Caco-2 (cell line): Measurements from ENCODE around the gene MTFP1. TPM values are rescaled to one million over a fixed set of nuclear protein-coding genes. Genes with fewer than 3 reads are reported as not detected.
A peak's percentile ranks its signal among the peaks of the same experiment; 100 is the strongest.

ENCODE experiments used
- BruUV-seq: library from RNA; stranded (reverse); fragments of 400-500 nt; replicated peaks from 2 replicates; lab custom pipeline; 2021; lab: Mats Ljungman, UMichigan
- CTCF ChIA-PET: fragments of 300-600 bp; sonication (Branson Sonifier 250); formaldehyde crosslinking; loops from one replicate; lab custom pipeline; 2022; ENCODE audit warnings: antibody characterized with exemption; lab: Charles Lee
- POLR2A ChIA-PET: fragments of 300-600 bp; sonication (Branson Sonifier 250); formaldehyde crosslinking; loops from one replicate; lab custom pipeline; 2022; ENCODE audit warnings: antibody characterized with exemption; lab: Charles Lee
- DNase-seq, 2 experiments: peaks; one replicate each; pipeline versions ENCODE4 v3.0.0 to v3.0.0-alpha.2; 2020 to 2022
- H3K27me3 ChIP-seq: replicated peaks from 2 replicates; pipeline ENCODE4 v1.6.0; 2011; ENCODE audit warnings: low read length; ENCODE audit not compliant: control insufficient read depth, insufficient read depth
- H3K36me3 ChIP-seq: 2 replicates; pipeline ENCODE4 v1.5.1; 2011; ENCODE audit warnings: low read length; ENCODE audit not compliant: control insufficient read depth, insufficient read depth
- H3K4me1 ChIP-seq: fragments of 250-450 bp; sonication (Bioruptor Pico); 2 replicates; pipeline ENCODE4 v1.5.1; 2020; ENCODE audit warnings: mild to moderate bottlenecking
- H3K4me3 ChIP-seq: 2 replicates; pipeline ENCODE4 v1.5.1; 2011; ENCODE audit warnings: low read depth, mild to moderate bottlenecking, control low read depth, low read length
- H3K9me3 ChIP-seq: fragments of 250-450 bp; sonication (Bioruptor Pico); 2 replicates; pipeline ENCODE4 v1.5.1; 2020; ENCODE audit warnings: mild to moderate bottlenecking, moderate library complexity
- H3K27ac Mint-ChIP-seq: one replicate; pipeline ENCODE4 v1.8.0; 2022; ENCODE audit warnings: mixed read lengths; ENCODE audit not compliant: unreplicated experiment
- H3K27me3 Mint-ChIP-seq: one replicate; pipeline ENCODE4 v1.8.0; 2022; ENCODE audit warnings: mixed read lengths; ENCODE audit not compliant: insufficient read depth, unreplicated experiment
- H3K36me3 Mint-ChIP-seq: one replicate; pipeline ENCODE4 v1.8.0; 2022; ENCODE audit warnings: mild to moderate bottlenecking, mixed read lengths; ENCODE audit not compliant: insufficient read depth, unreplicated experiment
- H3K4me1 Mint-ChIP-seq: one replicate; pipeline ENCODE4 v1.8.0; 2022; ENCODE audit warnings: low read depth, mixed read lengths; ENCODE audit not compliant: unreplicated experiment
- H3K4me3 Mint-ChIP-seq: one replicate; pipeline ENCODE4 v1.8.0; 2022; ENCODE audit warnings: mild to moderate bottlenecking, moderate library complexity, mixed read lengths; ENCODE audit not compliant: unreplicated experiment
- H3K9me3 Mint-ChIP-seq: one replicate; pipeline ENCODE4 v1.8.0; 2022; ENCODE audit warnings: mixed read lengths; ENCODE audit not compliant: unreplicated experiment
- CTCF ChIP-seq, 2 experiments: fragments of 200-600 bp in 1 of 2; IDR thresholded peaks; 1 replicate in 1 of 2; 2 replicates in 1 of 2; pipeline versions ENCODE4 v1.5.1 to v1.8.0; 2011 to 2022; ENCODE audit warnings: antibody characterized with exemption in 1 of 2, control low read depth in 1 of 2, inconsistent platforms in 1 of 2, low read depth in 1 of 2, low read length in 1 of 2, mild to moderate bottlenecking in 1 of 2, moderate library complexity in 1 of 2; ENCODE audit not compliant: insufficient read depth in 1 of 2, severe bottlenecking in 1 of 2, unreplicated experiment in 1 of 2
- intact Hi-C: fragments of 100-400 bp; cut with micrococcal nuclease; formaldehyde crosslinking; loops from one replicate; pipeline ENCODE4 v1.10.0; 2022; ENCODE audit not compliant: unreplicated experiment
- total RNA-seq: library from RNA; stranded (reverse); gene quantifications from 2 replicates; pipeline ENCODE4 v1.2.3, GENCODE V29; 2022

MTFP1 gene
- total RNA-seq, 1 experiment from 2014 or later = 20.6 TPM

DNA sequence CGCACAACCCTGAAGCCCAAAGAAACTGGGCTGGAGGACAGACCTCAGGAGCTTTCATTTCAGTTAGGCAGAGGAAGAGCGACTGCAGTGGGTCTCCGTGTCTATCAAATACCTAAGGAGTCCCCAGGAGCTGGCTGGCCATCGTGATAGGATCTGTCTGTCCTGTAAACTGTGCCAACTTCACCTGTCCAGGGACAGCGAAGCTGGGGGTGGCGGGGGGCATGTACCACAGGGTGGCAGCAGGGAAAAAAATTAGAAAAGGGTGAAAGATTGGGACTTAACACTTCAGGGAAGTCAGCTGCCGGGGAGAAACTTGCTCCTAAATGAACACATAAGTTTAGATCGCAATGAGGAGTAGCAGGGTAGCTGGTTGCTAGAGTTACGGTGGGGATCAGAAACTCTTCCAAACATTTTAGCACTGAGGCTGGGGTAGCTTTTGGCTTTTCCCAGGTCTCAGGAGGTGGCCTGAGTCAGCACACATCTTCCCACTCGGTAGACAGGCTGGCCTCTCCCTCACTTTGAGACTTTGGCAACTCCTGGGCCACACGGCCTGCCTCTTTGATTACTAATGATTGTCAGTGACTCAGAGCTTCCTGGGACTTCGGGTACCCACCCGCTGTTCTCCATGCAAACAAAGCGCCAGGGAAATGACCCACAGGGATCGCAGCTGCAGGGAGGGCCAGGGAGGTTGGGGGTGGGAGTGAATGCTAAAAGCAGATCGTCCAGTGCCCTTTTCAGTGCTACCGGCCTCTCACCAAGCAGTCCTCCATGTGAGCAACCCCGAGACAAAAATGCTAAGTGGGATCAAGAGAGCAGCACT lies 2.9 kb upstream of the MTFP1 start:
- intact Hi-C loops = loop anchor here (1.0 kb wide), 1 partner anchor 31 kb away; no protein-coding TSS in a partner anchor
- CTCF ChIA-PET = interaction anchor here (0.6 to 4.3 kb wide), 12 partner anchors 12 to 1116 kb away, joined by 3 to 29 read pairs (median 4); partner anchors contain the start of genes RNF215 and SEC14L2
- peaks cover 55% of the 10 kb centered on the region for H3K4me1 ChIP-seq

DNA sequence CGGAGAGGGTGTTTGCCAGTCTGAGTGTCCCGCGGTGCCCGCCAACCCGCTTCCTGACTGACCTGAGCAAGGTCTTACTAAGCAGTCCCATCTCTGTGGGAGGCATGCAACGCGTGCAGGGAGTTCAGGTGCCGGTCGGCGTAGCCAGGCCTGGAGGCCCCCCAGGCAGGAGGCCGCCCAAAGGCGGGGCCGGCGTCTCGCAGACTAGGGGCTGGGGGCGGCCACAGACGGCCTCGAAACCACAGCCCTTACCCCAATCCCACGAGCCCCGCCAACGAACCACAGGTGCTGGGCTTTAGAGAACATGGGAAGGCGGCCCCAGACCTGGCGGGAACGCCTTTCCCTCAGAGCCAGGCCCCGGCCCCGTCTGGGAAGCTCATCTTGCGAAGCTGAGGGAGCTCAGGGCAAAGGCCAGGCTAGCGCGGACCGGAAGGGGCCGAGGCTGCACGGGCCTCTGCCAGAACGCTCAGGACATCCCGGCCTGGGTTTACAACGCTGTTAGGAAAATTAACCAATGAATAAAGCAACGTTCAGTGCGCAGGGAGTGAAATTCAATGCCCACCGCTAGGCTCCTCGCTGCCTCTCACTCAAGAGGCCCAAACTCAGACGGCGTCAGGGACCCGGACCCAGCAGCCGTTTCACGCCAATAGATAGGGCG lies 2.1 kb upstream of the MTFP1 start:
- Histone ChIP-seq H3K9me3 (no peaks in the 10 kb centered on the region), H3K27me3 (no peaks in the 10 kb centered on the region), H3K36me3 (peaks cover 1% of the 10 kb centered on the region; the same call in 1 of the 2 replicates), H3K4me3 (peak overlapping the region; percentile 62), H3K4me1 (peaks cover 47% of the 10 kb centered on the region)
- H3K4me3 Mint-ChIP-seq = peak overlapping the region; percentile 85
- no peaks in the 10 kb centered on the region for H3K9me3 Mint-ChIP-seq
- H3K27ac Mint-ChIP-seq = peak overlapping the region; percentile 82
- intact Hi-C loops = loop anchor here (1.0 kb wide), 1 partner anchor 32 kb away; no protein-coding TSS in a partner anchor
- CTCF ChIA-PET = interaction anchor here (0.6 to 4.3 kb wide), 13 partner anchors 11 to 241 kb away, joined by 3 to 29 read pairs (median 4); partner anchors contain the start of genes RNF215 and SEC14L2
- H3K36me3 Mint-ChIP-seq = peaks cover 28% of the 10 kb centered on the region
- peak in 1 of 2 experiments; percentile 16 for TF ChIP-seq CTCF (IDR thresholded peaks at IDR 0.05; ENCODE audit: insufficient read depth in 1 of 2, low read depth in 1 of 2, low read length in 1 of 2, severe bottlenecking in 1 of 2, unreplicated experiment in 1 of 2)
- peak in 1 of 2 experiments; percentile 50 for DNase-seq
- POLR2A ChIA-PET = interaction anchor here (0.5 to 2.1 kb wide), 11 partner anchors 9 to 1272 kb away, joined by 3 to 19 read pairs (median 6); partner anchors contain the start of genes CCDC157, PES1, RNF215 and SEC14L2
- H3K4me1 Mint-ChIP-seq = peaks cover 35% of the 10 kb centered on the region
- no peaks in the 10 kb centered on the region for H3K27me3 Mint-ChIP-seq
- BruUV-seq = TSS peak; percentile 28

More for the DNA sequence above, 2.9 kb upstream of the MTFP1 start:
- H3K4me1 Mint-ChIP-seq = peaks cover 35% of the 10 kb centered on the region
- peaks cover 28% of the 10 kb centered on the region for H3K36me3 Mint-ChIP-seq
- POLR2A ChIA-PET = interaction anchor here (0.9 to 2.1 kb wide), 6 partner anchors 8 to 641 kb away, joined by 3 to 19 read pairs (median 7); partner anchors contain the start of genes CCDC157, PES1, SEC14L2 and SF3A1
- peak overlapping the region; percentile 62 for H3K4me3 ChIP-seq
- no peaks in the 10 kb centered on the region for H3K27me3 ChIP-seq
- H3K9me3 ChIP-seq = no peaks in the 10 kb centered on the region
- no peaks in the 10 kb centered on the region for H3K9me3 Mint-ChIP-seq
- peaks cover 1% of the 10 kb centered on the region; the same call in 1 of the 2 replicates for H3K36me3 ChIP-seq
- peak overlapping the region; percentile 82 for H3K27ac Mint-ChIP-seq
- BruUV-seq = no TSS peak
- DNase-seq = peak; percentile 39 to 51
- no peaks in the 10 kb centered on the region for H3K27me3 Mint-ChIP-seq
- H3K4me3 Mint-ChIP-seq = peak overlapping the region; percentile 85
- TF ChIP-seq CTCF (IDR thresholded peaks at IDR 0.05; ENCODE audit: insufficient read depth in 1 of 2, low read depth in 1 of 2, low read length in 1 of 2, severe bottlenecking in 1 of 2, unreplicated experiment in 1 of 2) = no peak
